Endothelial cell of umbilical vein (primary cell): ENCODE measurements around the gene TTC1. TPM values are rescaled to one million over a fixed set of nuclear protein-coding genes. Genes with fewer than 3 reads are reported as not detected.
"Not testable (repeated sequence)": the region's sequence is repeated elsewhere in the genome, so short reads cannot be mapped to it uniquely, and the experiment has no call there.

Experiments
- BruUV-seq: library from RNA; stranded (reverse); fragments of 400-500 nt; replicated peaks from 2 replicates; lab custom pipeline; 2021; lab: Mats Ljungman, UMichigan
- CTCF ChIA-PET: fragments of 300-600, 350-600 bp; sonication (Branson Sonifier 250); formaldehyde crosslinking; loops from one replicate; lab custom pipeline; 2021; ENCODE audit warnings: antibody characterized with exemption, inconsistent platforms; lab: Charles Lee
- POLR2A ChIA-PET: fragments of 300-600, 350-600 bp; sonication (Branson Sonifier 250); formaldehyde crosslinking; loops from one replicate; lab custom pipeline; 2021; ENCODE audit warnings: antibody characterized with exemption, inconsistent platforms; lab: Charles Lee
- DNase-seq: peaks from one replicate; pipeline ENCODE4 v3.0.0-alpha.2; 2011; ENCODE audit warnings: low read depth, low spot score
- FAIRE-seq: peaks from 2 replicates; lab custom pipeline; 2011; peaks lifted over from hg19 to GRCh38; lab: Jason Lieb, UNC
- H2AFZ ChIP-seq: 2 replicates; pipeline ENCODE4 v1.6.0; 2012; ENCODE audit warnings: low read depth, low read length, control low read depth, inconsistent platforms
- H3K27ac ChIP-seq: 2 replicates; pipeline ENCODE4 v1.5.1; 2011; ENCODE audit warnings: low read depth, mild to moderate bottlenecking, control low read depth, low read length, moderate library complexity; ENCODE audit not compliant: insufficient read depth
- H3K27me3 ChIP-seq, 2 experiments: 2 replicates each; pipeline versions ENCODE4 v1.6.0 to v1.6.1; 2011; ENCODE audit warnings: low read length in 2 of 2, mixed read lengths in 1 of 2; ENCODE audit not compliant: control insufficient read depth in 2 of 2, insufficient read depth in 2 of 2
- H3K36me3 ChIP-seq, 2 experiments: 2 replicates in 1 of 2; 3 replicates in 1 of 2; pipeline ENCODE4 v1.5.1; 2011; ENCODE audit warnings: low read length in 2 of 2, mild to moderate bottlenecking in 1 of 2, moderate library complexity in 1 of 2; ENCODE audit not compliant: control insufficient read depth in 2 of 2, insufficient read depth in 2 of 2; ENCODE audit errors: extremely low read depth in 1 of 2
- H3K4me1 ChIP-seq: 3 replicates; pipeline ENCODE4 v1.5.1; 2011; ENCODE audit warnings: mild to moderate bottlenecking, low read length; ENCODE audit not compliant: control insufficient read depth, insufficient read depth; ENCODE audit errors: extremely low read depth
- H3K4me2 ChIP-seq: 2 replicates; pipeline ENCODE4 v1.6.1; 2011; ENCODE audit warnings: low read length, control low read depth, mixed read lengths; ENCODE audit not compliant: insufficient read depth
- H3K4me3 ChIP-seq, 3 experiments: fragments of 200-600 bp in 1 of 3; sonication (generic), shearing (Covaris generic) in 1 of 3; replicated peaks in 1 of 3; 2 replicates each; pipeline ENCODE4 v1.5.1; 2011 to 2016; ENCODE audit warnings: control low read depth in 3 of 3, low read length in 3 of 3, mild to moderate bottlenecking in 2 of 3, inconsistent platforms in 1 of 3, low read depth in 1 of 3, moderate library complexity in 1 of 3; ENCODE audit not compliant: insufficient read depth in 1 of 3
- H3K79me2 ChIP-seq: 2 replicates; pipeline ENCODE4 v1.6.0; 2012; ENCODE audit warnings: low read length, inconsistent platforms; ENCODE audit not compliant: control insufficient read depth, insufficient read depth
- H3K9ac ChIP-seq: replicated peaks from 2 replicates; pipeline ENCODE3; 2011; ENCODE audit warnings: low read length, control low read depth; ENCODE audit not compliant: insufficient read depth; ENCODE audit errors: extremely low read depth
- H3K9me1 ChIP-seq: replicated peaks from 3 replicates; pipeline ENCODE4 v1.6.0; 2011; ENCODE audit warnings: mild to moderate bottlenecking, low read length; ENCODE audit not compliant: control insufficient read depth, insufficient read depth; ENCODE audit errors: extremely low read depth
- H3K9me3 ChIP-seq: replicated peaks from 2 replicates; pipeline ENCODE4 v1.5.1; 2012; ENCODE audit warnings: low read length, inconsistent platforms; ENCODE audit not compliant: control insufficient read depth, insufficient read depth
- H4K20me1 ChIP-seq: replicated peaks from 2 replicates; pipeline ENCODE3; 2011; ENCODE audit warnings: mild to moderate bottlenecking, low read length; ENCODE audit not compliant: control insufficient read depth, insufficient read depth; ENCODE audit errors: extremely low read depth
- FOS ChIP-seq: IDR thresholded peaks from 2 replicates; pipeline ENCODE4 v1.6.1; 2011; ENCODE audit warnings: mild to moderate bottlenecking, low read length, moderate library complexity, borderline replicate concordance; ENCODE audit not compliant: insufficient read depth
- MAX ChIP-seq: IDR thresholded peaks from 2 replicates; pipeline ENCODE4 v1.6.1; 2011; ENCODE audit not compliant: insufficient read depth, insufficient read length
- MYC ChIP-seq: IDR thresholded peaks from one replicate; pipeline ENCODE4 v1.6.1; 2011; ENCODE audit warnings: mild to moderate bottlenecking, low read depth, low read length
- POLR2AphosphoS5 ChIP-seq: IDR thresholded peaks from 2 replicates; pipeline ENCODE4 v1.6.1; 2012; ENCODE audit warnings: low read depth, mild to moderate bottlenecking, control low read depth, low read length, moderate library complexity; ENCODE audit not compliant: insufficient read depth
- dilution Hi-C: fragments of 300-500 bp; cut with MboI; formaldehyde crosslinking; loops from one replicate; pipeline ENCODE4 v1.15.0; 2019; ENCODE audit warnings: low sequenced_read_pairs; ENCODE audit not compliant: extremely low pct_ligation_motif_present
- intact Hi-C: fragments of 100-400 bp; cut with micrococcal nuclease; formaldehyde crosslinking; loops from one replicate; pipeline ENCODE4 v1.10.0; 2022
- polyA plus RNA-seq, 4 experiments: library from polyadenylated mRNA; depleted of rRNA in 3 of 4; stranded (reverse) in 3 of 4; unstranded in 1 of 4; fragments of >200 nt; gene quantifications; 2 replicates each; pipeline versions ENCODE4 v1.2.1 to v1.2.3, GENCODE V29; 2011 to 2012; ENCODE audit warnings: missing spikeins in 1 of 4
- total RNA-seq: library from RNA; stranded (reverse); gene quantifications from 2 replicates; pipeline ENCODE4 v1.2.3, GENCODE V29; 2021

The TTC1 gene
- total and polyA plus RNA-seq, 2 donors (not counting 3 experiments of a cell fraction or from before 2014, with no cell fraction given): 23.9 to 62.6 TPM

- Histone ChIP-seq H2AFZ (no peak overlapping the region), H3K4me1 (no peaks in the 10 kb centered on the region), H3K79me2 (no peaks in the 10 kb centered on the region), H3K4me2 (no peak overlapping the region), H3K9me1 (no peaks in the 10 kb centered on the region), H3K27ac (no peak overlapping the region), H3K4me3 (no peak overlapping the region), H3K36me3 (peaks cover 3 to 23% of the 10 kb centered on the region in 2 experiments), H3K9ac (no peak overlapping the region), H3K27me3 (no peaks in the 10 kb centered on the region), H3K9me3 (no peaks in the 10 kb centered on the region), H4K20me1 (no peaks in the 10 kb centered on the region)
- CTCF ChIA-PET: interaction anchor here (1.2 kb wide), 1 partner anchor 11 kb away, joined by 6 read pairs; no protein-coding TSS in a partner anchor
- FAIRE-seq (no peak), DNase-seq (no peak)
- TSS peak; percentile 84 for BruUV-seq
- dilution Hi-C loops: no loop called here
- intact Hi-C loops: no loop called here
- POLR2A ChIA-PET: no interaction called here
- TF ChIP-seq FOS: no peak
- TF ChIP-seq MYC: no peak
- TF ChIP-seq POLR2AphosphoS5: no peak
- no peak for TF ChIP-seq MAX
Measured at GRCh38 chr5:160064995-160065614, 56.2 kb downstream of the TTC1 start.

- dilution Hi-C loops, FAIRE-seq, intact Hi-C loops, DNase-seq, H3K79me2 ChIP-seq, H3K27me3 ChIP-seq, H3K27ac ChIP-seq, H3K9ac ChIP-seq, H3K9me3 ChIP-seq, H3K4me3 ChIP-seq, BruUV-seq, H4K20me1 ChIP-seq, H3K4me2 ChIP-seq, H3K9me1 ChIP-seq, H2AFZ ChIP-seq: not testable (repeated sequence)
- ChIA-PET POLR2A (interaction anchor here (0.5 to 0.7 kb wide), 2 partner anchors 14 to 173 kb away, joined by 3 to 4 read pairs; no protein-coding TSS in a partner anchor), CTCF (interaction anchor here (0.9 to 2.0 kb wide), 3 partner anchors 12 to 50 kb away, joined by 3 to 7 read pairs (median 4); partner anchors contain the start of gene PWWP2A)
- Histone ChIP-seq H3K4me1 (peaks cover 23% of the 10 kb centered on the region), H3K36me3 (peaks cover 3 to 11% of the 10 kb centered on the region in 2 experiments)
Measured at GRCh38 chr5:160069120-160069519, 60.2 kb downstream of the TTC1 start.
